K562 (cell line): ENCODE results near the gene GGTLC2. TPM values are rescaled to one million over a fixed set of nuclear protein-coding genes. Genes with fewer than 3 reads are reported as not detected.

Experiments used
- ATAC-seq: fragments of 200-7000 bp; cut with Tn5 transposase; 3 replicates; pipeline ENCODE4 v1.9.1; 2020; ENCODE audit warnings: moderate library complexity
- BruUV-seq: library from RNA; stranded (reverse); fragments of 400-500 nt; replicated peaks from 2 replicates; lab custom pipeline; 2021; lab: Mats Ljungman, UMichigan
- CTCF ChIA-PET: fragments of 300-600 bp; formaldehyde crosslinking; extraction: SDS; loops from one replicate; lab custom pipeline; 2021; ENCODE audit warnings: low intra/inter-chr PET ratio; lab: Yijun Ruan, JAX
- POLR2A ChIA-PET: fragments of 300-600, 350-650 bp; sonication (Branson Sonifier 250); formaldehyde crosslinking; extraction: SDS; loops from one replicate; lab custom pipeline; 2021; ENCODE audit warnings: antibody characterized with exemption, inconsistent platforms; lab: Yijun Ruan, JAX
- DNase-seq, 4 experiments: peaks; one replicate each; pipeline versions ENCODE4 v3.0.0 to v3.0.0-alpha.2; 2011 to 2018; ENCODE audit warnings: low spot score in 3 of 4, mixed read lengths in 3 of 4; ENCODE audit errors: extremely low read depth in 1 of 4
- FAIRE-seq: peaks from 2 replicates; lab custom pipeline; 2011; peaks lifted over from hg19 to GRCh38; lab: Jason Lieb, UNC
- H2AFZ ChIP-seq: 2 replicates; pipeline ENCODE4 v1.6.0; 2011; ENCODE audit warnings: low read depth, low read length, control low read depth, inconsistent platforms
- H3K27ac ChIP-seq: fragments of 200-600 bp; 3 replicates; pipeline ENCODE4 v1.8.0; 2011; ENCODE audit warnings: low read depth, mild to moderate bottlenecking, control low read depth, inconsistent platforms, low read length, moderate library complexity, mixed read lengths; ENCODE audit errors: extremely low read depth
- H3K27me3 ChIP-seq, 2 experiments: fragments of 300-600 bp in 1 of 2; 2 replicates in 1 of 2; 3 replicates in 1 of 2; pipeline versions ENCODE4 v1.6.0 to v1.8.0; 2011; ENCODE audit warnings: inconsistent platforms in 2 of 2, low read length in 2 of 2, mild to moderate bottlenecking in 1 of 2, mixed read lengths in 1 of 2, moderate library complexity in 1 of 2; ENCODE audit not compliant: control insufficient read depth in 2 of 2, insufficient read depth in 2 of 2
- H3K36me3 ChIP-seq: fragments of 300-600 bp; 3 replicates; pipeline ENCODE4 v1.8.0; 2011; ENCODE audit warnings: mild to moderate bottlenecking, low read length, inconsistent platforms; ENCODE audit not compliant: control insufficient read depth, insufficient read depth
- H3K4me1 ChIP-seq, 2 experiments: fragments of 200-600 bp in 1 of 2; replicated peaks in 1 of 2; 2 replicates in 1 of 2; 3 replicates in 1 of 2; pipeline versions ENCODE4 v1.5.1 to v1.8.0; 2011; ENCODE audit warnings: inconsistent platforms in 2 of 2, low read length in 2 of 2, mild to moderate bottlenecking in 1 of 2, mixed read lengths in 1 of 2, moderate library complexity in 1 of 2; ENCODE audit not compliant: control insufficient read depth in 2 of 2, insufficient read depth in 2 of 2
- H3K4me2 ChIP-seq: 2 replicates; pipeline ENCODE4 v1.6.1; 2011; ENCODE audit warnings: low read length, control low read depth, inconsistent platforms, mixed read lengths; ENCODE audit not compliant: insufficient read depth
- H3K4me3 ChIP-seq: fragments of 200-600 bp; sonication (generic), shearing (Covaris generic); 2 replicates; pipeline ENCODE4 v1.5.1; 2016; ENCODE audit warnings: control low read depth, inconsistent platforms
- H3K79me2 ChIP-seq: fragments of 200-600 bp; 3 replicates; pipeline ENCODE4 v1.8.0; 2011; ENCODE audit warnings: low read length, inconsistent platforms; ENCODE audit not compliant: control insufficient read depth, insufficient read depth
- H3K9ac ChIP-seq, 2 experiments: 2 replicates each; pipeline versions ENCODE4 v1.6.0 to v1.6.1; 2011; ENCODE audit warnings: low read depth in 2 of 2, low read length in 2 of 2, control low read depth in 1 of 2, inconsistent platforms in 1 of 2, mild to moderate bottlenecking in 1 of 2, mixed read lengths in 1 of 2; ENCODE audit not compliant: insufficient read depth in 1 of 2
- H3K9me1 ChIP-seq: one replicate; pipeline ENCODE4 v1.6.0; 2011; ENCODE audit warnings: inconsistent platforms, mild to moderate bottlenecking, low read length, moderate library complexity; ENCODE audit not compliant: control insufficient read depth, insufficient read depth
- H3K9me3 ChIP-seq: replicated peaks from 2 replicates; pipeline ENCODE4 v1.5.1; 2011; ENCODE audit warnings: low read depth, low read length, inconsistent platforms; ENCODE audit not compliant: control insufficient read depth, insufficient read depth
- H4K20me1 ChIP-seq: replicated peaks from 2 replicates; pipeline ENCODE4 v1.6.1; 2011; ENCODE audit warnings: low read length, inconsistent platforms, mixed read lengths; ENCODE audit not compliant: control insufficient read depth, insufficient read depth
- SMARCA5 ChIP-seq: fragments of 450-650 bp; IDR thresholded peaks from 2 replicates; pipeline ENCODE4 v1.6.1; 2016
- USF2 ChIP-seq: sonication (generic); formaldehyde crosslinking; IDR thresholded peaks from 2 replicates; pipeline ENCODE4 v1.5.0; 2020; ENCODE audit warnings: missing genetic modification reagents
- ZBTB40 ChIP-seq, 2 experiments: fragments of 450-650 bp in 1 of 2; sonication (generic) in 1 of 2; formaldehyde crosslinking in 1 of 2; IDR thresholded peaks; 2 replicates each; pipeline versions ENCODE4 v1.7.1 to v1.9.0; 2016 to 2022; ENCODE audit warnings: inconsistent platforms in 1 of 2, mild to moderate bottlenecking in 1 of 2, missing genetic modification reagents in 1 of 2
- WGBS: fragments of 100-300 bp; shearing (Covaris generic); methylation state at CpG from one replicate; pipeline ENCODE4 v1.1.6; 2016; ENCODE audit warnings: low coverage, mixed read lengths; ENCODE audit not compliant: insufficient coverage; ENCODE audit errors: missing lambda C conversion rate; 5-methylcytosine and 5-hydroxymethylcytosine counted together
- in situ Hi-C: fragments of 300-500 bp; cut with MboI; formaldehyde crosslinking; loops from 4 replicates; pipeline ENCODE4 v1.15.0; 2018; ENCODE audit warnings: inconsistent platforms, mixed read lengths
- intact Hi-C: fragments of 100-400 bp; cut with micrococcal nuclease; formaldehyde crosslinking; loops from 2 replicates; pipeline ENCODE4 v1.14.2; 2022
- polyA plus RNA-seq, 8 experiments: library from polyadenylated mRNA; depleted of rRNA in 4 of 8; stranded (reverse) in 5 of 8; unstranded in 3 of 8; fragments of >200 nt; fragmentation: Nextera tagmentation in 2 of 8; fragmentation: Illumina TruSeq in 1 of 8; extraction: Ambion mirVana in 2 of 8; extraction: Trizol in 1 of 8; gene quantifications; 2 replicates each; pipeline versions ENCODE4 v1.2.1 to v1.2.3, GENCODE V29; 2011 to 2014; ENCODE audit warnings: inconsistent platforms in 1 of 8, missing spikeins in 1 of 8
- total RNA-seq, 7 experiments: library from RNA; depleted of rRNA in 6 of 7; stranded (reverse); fragments of >200 nt in 6 of 7; fragmentation: Illumina TruSeq in 2 of 7; extraction: Trizol in 2 of 7; gene quantifications; 2 replicates each; pipeline versions ENCODE4 v1.2.1 to v1.2.3, GENCODE V29; 2011 to 2021; ENCODE audit warnings: low replicate concordance in 1 of 7

Gene GGTLC2
- total and polyA plus RNA-seq, 9 of the 15 experiments (the other 6 are each of a cell fraction or from before 2014, with no cell fraction given), result not detected

GRCh38 chr22:22616636-22617035, 27.8 kb upstream of the GGTLC2 start:
- no peak overlapping the region for H2AFZ ChIP-seq
- peak; percentile 1 for ATAC-seq
- intact Hi-C loops, result loop anchor here (1.0 kb wide), 3 partner anchors 22 to 156 kb away; no protein-coding TSS in a partner anchor
- TF ChIP-seq USF2 (CRISPR knock-in tag), result 0 out of 2 replicates have a peak, but pooled peaks have one; percentile 20
- TF ChIP-seq SMARCA5, result no peak
- no peak for TF ChIP-seq ZBTB40 (IDR thresholded peaks at IDR 0.05)
- 0 out of 2 replicates have a peak, but pooled peaks have one; percentile 47 for TF ChIP-seq ZBTB40 (CRISPR knock-in tag; IDR thresholded peaks at IDR 0.05)
- TF ChIP-seq, all 486 proteins: peak for 2
- FAIRE-seq (no peak), DNase-seq (peak in 1 of 4 experiments; percentile 40)
- H3K27ac ChIP-seq, result no peak overlapping the region
- no peaks in the 10 kb centered on the region for H3K9me3 ChIP-seq
- H3K4me2 ChIP-seq, result no peak overlapping the region
- H3K36me3 ChIP-seq, result no peaks in the 10 kb centered on the region
- WGBS, result 2% methylated on average over 5 of the region's 5 CpGs
- ChIA-PET POLR2A (interaction anchor here (0.6 to 2.6 kb wide), 23 partner anchors 8 to 409 kb away, joined by 3 to 11 read pairs (median 4); partner anchors contain the start of gene PRAME), CTCF (interaction anchor here (0.5 to 3.1 kb wide), 16 partner anchors 18 to 356 kb away, joined by 3 to 27 read pairs (median 6); partner anchors contain the start of gene PRAME)
- H3K27me3 ChIP-seq, result peaks cover 52 to 64% of the 10 kb centered on the region in 2 experiments
- no peak overlapping the region; a peak in 1 of 4 replicates for H3K9ac ChIP-seq
- no TSS peak for BruUV-seq
- peaks cover 44% of the 10 kb centered on the region for H4K20me1 ChIP-seq
- H3K4me1 ChIP-seq, result no peaks in the 10 kb centered on the region
- H3K79me2 ChIP-seq, result no peaks in the 10 kb centered on the region
- in situ Hi-C loops, result no loop called here
- H3K9me1 ChIP-seq, result no peaks in the 10 kb centered on the region
- no peak overlapping the region for H3K4me3 ChIP-seq
